Astrocyte of the spinal cord (primary cell): ENCODE measurements around the gene SSH3.

Experiments used
- DNase-seq: peaks from one replicate; pipeline ENCODE4 v3.0.0; 2011; ENCODE audit warnings: low read depth, low spot score
- H3K4me3 ChIP-seq: 2 replicates; pipeline ENCODE4 v1.5.1; 2011; ENCODE audit warnings: low read depth, mild to moderate bottlenecking, low read length, moderate library complexity
- CTCF ChIP-seq: IDR thresholded peaks from 2 replicates; pipeline ENCODE4 v1.5.1; 2012; ENCODE audit warnings: low read depth, mild to moderate bottlenecking, low read length, inconsistent platforms
- in situ Hi-C: cut with HindIII; loops from 2 replicates; pipeline ENCODE4 v1.10.0; 2017; ENCODE audit warnings: low sequenced_read_pairs

Gene SSH3

GRCh38 chr11:67277231-67277961 is 25.9 kb upstream of the SSH3 start:
- peak overlapping the region; percentile 6 for H3K4me3 ChIP-seq
- in situ Hi-C loops, result no loop called here
- no peak for TF ChIP-seq CTCF
- peak; percentile 80 for DNase-seq

GRCh38 chr11:67278135-67278938 is 25.0 kb upstream of the SSH3 start:
- no peak overlapping the region for H3K4me3 ChIP-seq
- TF ChIP-seq CTCF, result no peak
- in situ Hi-C loops, result no loop called here

GRCh38 chr11:67278939-67279588 is 24.3 kb upstream of the SSH3 start:
- no peak for TF ChIP-seq CTCF
- DNase-seq, result no peak
- no peak overlapping the region for H3K4me3 ChIP-seq
- in situ Hi-C loops, result no loop called here

More at GRCh38 chr11:67278135-67278938, 25.0 kb upstream of the SSH3 start:
- no peak for DNase-seq

- no peak for DNase-seq
- no peak overlapping the region for H3K4me3 ChIP-seq
- in situ Hi-C loops, result no loop called here
- no peak for TF ChIP-seq CTCF
Measured at GRCh38 chr11:67279589-67280340, 23.6 kb upstream of the SSH3 start.

- no peak for TF ChIP-seq CTCF
- no peak overlapping the region for H3K4me3 ChIP-seq
- in situ Hi-C loops, result no loop called here
- no peak for DNase-seq
Measured at GRCh38 chr11:67280341-67280787, 23.0 kb upstream of the SSH3 start.
